OCI-LY7 (cell line): Measurements from ENCODE around the gene ST7L. TPM values are rescaled to one million over a fixed set of nuclear protein-coding genes. Genes with fewer than 3 reads are reported as not detected.

Source experiments
- BruUV-seq: library from RNA; stranded (reverse); fragments of 400-500 nt; replicated peaks from 2 replicates; lab custom pipeline; 2021; lab: Mats Ljungman, UMichigan
- CTCF ChIA-PET: fragments of 300-600 bp; sonication (Branson Sonifier 250); formaldehyde crosslinking; loops from one replicate; lab custom pipeline; 2022; ENCODE audit warnings: antibody characterized with exemption; ENCODE audit not compliant: unreplicated experiment; lab: Charles Lee
- POLR2A ChIA-PET: fragments of 300-600 bp; sonication (Branson Sonifier 250); formaldehyde crosslinking; loops from one replicate; lab custom pipeline; 2022; ENCODE audit warnings: antibody characterized with exemption; lab: Charles Lee
- DNase-seq: peaks from one replicate; pipeline ENCODE4 v3.0.0-alpha.2; 2015; ENCODE audit warnings: low spot score
- H2AFZ ChIP-seq: fragments of 200-600 bp; sonication (generic), shearing (Covaris generic); 2 replicates; pipeline ENCODE4 v1.6.1; 2014; ENCODE audit warnings: mild to moderate bottlenecking, antibody characterized with exemption, low read length, moderate library complexity
- H3K27ac ChIP-seq: fragments of 200-600 bp; sonication (generic); 2 replicates; pipeline ENCODE4 v1.5.1; 2014; ENCODE audit warnings: mixed run types, low read depth, mild to moderate bottlenecking, moderate library complexity, low read length, inconsistent platforms; ENCODE audit not compliant: poor library complexity, severe bottlenecking
- H3K36me3 ChIP-seq: fragments of 200-600 bp; sonication (generic); 2 replicates; pipeline ENCODE4 v1.6.1; 2014; ENCODE audit warnings: mild to moderate bottlenecking, antibody characterized with exemption, low read length, moderate library complexity, mixed read lengths; ENCODE audit not compliant: insufficient read depth
- H3K4me1 ChIP-seq: fragments of 200-600 bp; sonication (generic); 2 replicates; pipeline ENCODE4 v1.5.1; 2014; ENCODE audit warnings: mild to moderate bottlenecking, low read length; ENCODE audit not compliant: insufficient read depth, poor library complexity, severe bottlenecking
- H3K4me2 ChIP-seq: fragments of 200-600 bp; sonication (generic); 2 replicates; pipeline ENCODE4 v1.6.1; 2014; ENCODE audit warnings: mild to moderate bottlenecking, low read length
- H3K4me3 ChIP-seq: fragments of 200-600 bp; sonication (generic); 2 replicates; pipeline ENCODE4 v1.5.1; 2014; ENCODE audit warnings: mild to moderate bottlenecking, low read depth, low read length; ENCODE audit not compliant: poor library complexity, severe bottlenecking
- H3K79me2 ChIP-seq: fragments of 200-600 bp; sonication (generic); 2 replicates; pipeline ENCODE4 v1.6.1; 2016; ENCODE audit warnings: low read depth, mild to moderate bottlenecking, low read length, moderate library complexity, mixed read lengths; ENCODE audit not compliant: insufficient read depth
- H3K9me2 ChIP-seq: fragments of 200-600 bp; sonication (generic); 2 replicates; pipeline ENCODE4 v1.6.1; 2016; ENCODE audit warnings: mild to moderate bottlenecking, low read length, mixed read lengths; ENCODE audit not compliant: insufficient read depth
- H3K9me3 ChIP-seq: fragments of 200-600 bp; sonication (generic); 2 replicates; pipeline ENCODE4 v1.6.1; 2014; ENCODE audit warnings: mild to moderate bottlenecking, mixed run types, low read length, mixed read lengths
- H4K20me1 ChIP-seq: fragments of 200-600 bp; sonication (generic); 2 replicates; pipeline ENCODE4 v1.6.1; 2014; ENCODE audit warnings: mild to moderate bottlenecking, antibody characterized with exemption, low read length, moderate library complexity, mixed read lengths; ENCODE audit not compliant: insufficient read depth
- EZH2phosphoT487 ChIP-seq: fragments of 200-600 bp; sonication (generic); IDR thresholded peaks from 2 replicates; pipeline ENCODE4 v1.6.1; 2018; ENCODE audit warnings: low read depth, borderline replicate concordance, mild to moderate bottlenecking, mixed run types, antibody characterized with exemption, low read length, moderate library complexity, mixed read lengths
- intact Hi-C: fragments of 100-400 bp; cut with micrococcal nuclease; formaldehyde crosslinking; loops from one replicate; pipeline ENCODE4 v1.10.0; 2022; ENCODE audit not compliant: unreplicated experiment
- total RNA-seq, 2 experiments: library from RNA; depleted of rRNA in 1 of 2; stranded (reverse); fragments of >200 nt in 1 of 2; shearing (Covaris generic) in 1 of 2; gene quantifications; 2 replicates each; pipeline ENCODE4 v1.2.3, GENCODE V29; 2014 to 2022
- TF ChIP-seq, protein P1 (sequence below): fragments of 200-600 bp; sonication (generic); conservative IDR thresholded peaks from 2 replicates; pipeline ENCODE4 v1.5.1; 2014; ENCODE audit warnings: mild to moderate bottlenecking, antibody characterized with exemption, low read length, moderate library complexity, mixed read lengths

The ST7L gene
- total RNA-seq, 2 experiments from 2014 or later = 20.2 to 22.8 TPM

DNA sequence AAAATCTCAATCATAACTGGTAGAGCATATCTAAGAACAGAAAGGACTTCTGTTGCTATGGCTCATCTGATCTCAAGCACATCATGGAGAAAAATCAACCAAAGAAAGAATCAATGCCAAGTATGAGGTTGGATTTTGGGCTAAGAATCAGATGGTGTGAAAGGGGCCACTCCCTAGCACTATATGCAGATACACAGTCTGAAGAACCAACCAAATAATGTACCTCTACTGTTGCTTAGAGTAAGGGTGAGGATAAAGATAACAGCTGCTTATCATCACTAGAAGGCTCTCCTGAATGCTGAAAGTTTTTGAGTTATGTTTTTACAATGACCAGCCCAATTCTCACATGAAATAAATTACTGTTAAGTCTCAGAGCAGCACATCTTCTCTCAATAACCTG is 35.6 kb downstream of the ST7L start:
- intact Hi-C loops = no loop called here
- H2AFZ ChIP-seq = no peak overlapping the region
- H3K9me3 ChIP-seq = no peaks in the 10 kb centered on the region
- ChIA-PET POLR2A (no interaction called here), CTCF (no interaction called here)
- no peaks in the 10 kb centered on the region for H3K79me2 ChIP-seq
- no peak overlapping the region for H3K4me2 ChIP-seq
- no peak for DNase-seq
- no peaks in the 10 kb centered on the region for H3K9me2 ChIP-seq
- no peaks in the 10 kb centered on the region for H3K4me1 ChIP-seq
- TF ChIP-seq, protein P1, sequence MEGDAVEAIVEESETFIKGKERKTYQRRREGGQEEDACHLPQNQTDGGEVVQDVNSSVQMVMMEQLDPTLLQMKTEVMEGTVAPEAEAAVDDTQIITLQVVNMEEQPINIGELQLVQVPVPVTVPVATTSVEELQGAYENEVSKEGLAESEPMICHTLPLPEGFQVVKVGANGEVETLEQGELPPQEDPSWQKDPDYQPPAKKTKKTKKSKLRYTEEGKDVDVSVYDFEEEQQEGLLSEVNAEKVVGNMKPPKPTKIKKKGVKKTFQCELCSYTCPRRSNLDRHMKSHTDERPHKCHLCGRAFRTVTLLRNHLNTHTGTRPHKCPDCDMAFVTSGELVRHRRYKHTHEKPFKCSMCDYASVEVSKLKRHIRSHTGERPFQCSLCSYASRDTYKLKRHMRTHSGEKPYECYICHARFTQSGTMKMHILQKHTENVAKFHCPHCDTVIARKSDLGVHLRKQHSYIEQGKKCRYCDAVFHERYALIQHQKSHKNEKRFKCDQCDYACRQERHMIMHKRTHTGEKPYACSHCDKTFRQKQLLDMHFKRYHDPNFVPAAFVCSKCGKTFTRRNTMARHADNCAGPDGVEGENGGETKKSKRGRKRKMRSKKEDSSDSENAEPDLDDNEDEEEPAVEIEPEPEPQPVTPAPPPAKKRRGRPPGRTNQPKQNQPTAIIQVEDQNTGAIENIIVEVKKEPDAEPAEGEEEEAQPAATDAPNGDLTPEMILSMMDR = no peak
- TF ChIP-seq EZH2phosphoT487 = no peak
- no TSS peak for BruUV-seq
- H3K4me3 ChIP-seq = no peak overlapping the region
- H3K36me3 ChIP-seq = no peaks in the 10 kb centered on the region
- H4K20me1 ChIP-seq = no peaks in the 10 kb centered on the region
- no peak overlapping the region for H3K27ac ChIP-seq

DNA sequence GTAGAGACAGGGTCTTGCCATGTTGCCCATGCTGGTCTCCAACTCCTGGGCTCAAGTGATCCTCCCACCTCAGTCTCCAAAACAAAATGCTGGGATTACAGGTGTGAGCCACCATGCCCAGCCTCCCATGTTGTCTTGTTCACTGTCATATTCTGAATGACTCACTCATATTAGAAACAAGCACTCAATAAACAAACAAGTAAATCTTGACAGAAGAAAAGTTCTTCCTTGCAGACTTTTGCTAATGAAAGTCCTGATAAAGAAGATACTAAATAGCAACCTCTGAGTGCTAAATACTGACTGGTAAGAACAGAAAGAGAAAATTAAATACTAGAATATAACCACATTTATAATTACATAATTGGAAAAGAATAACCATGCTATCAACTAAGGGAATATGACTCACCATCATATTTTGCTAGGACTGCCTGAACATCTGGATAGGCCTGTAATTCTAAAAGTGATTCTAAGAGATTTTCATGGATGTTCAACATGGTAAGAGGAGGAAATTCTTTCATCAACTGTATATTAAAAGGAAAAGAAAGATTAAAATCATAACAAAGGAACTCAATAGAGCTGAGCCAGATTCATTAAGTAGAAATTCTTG is 37.3 kb downstream of the ST7L start:
- Histone ChIP-seq H3K4me1 (no peaks in the 10 kb centered on the region), H3K9me2 (no peaks in the 10 kb centered on the region), H4K20me1 (no peaks in the 10 kb centered on the region), H3K79me2 (no peaks in the 10 kb centered on the region), H3K4me2 (no peak overlapping the region), H3K9me3 (no peaks in the 10 kb centered on the region), H3K27ac (no peak overlapping the region), H3K36me3 (no peaks in the 10 kb centered on the region), H2AFZ (no peak overlapping the region), H3K4me3 (no peak overlapping the region)
- ChIA-PET POLR2A (interaction anchor here (0.7 kb wide), 1 partner anchor 163 kb away, joined by 3 read pairs; no protein-coding TSS in a partner anchor), CTCF (no interaction called here)
- no peak for DNase-seq
- intact Hi-C loops = no loop called here
- no TSS peak for BruUV-seq
- TF ChIP-seq, protein P1 = no peak
- TF ChIP-seq EZH2phosphoT487 = no peak

DNA sequence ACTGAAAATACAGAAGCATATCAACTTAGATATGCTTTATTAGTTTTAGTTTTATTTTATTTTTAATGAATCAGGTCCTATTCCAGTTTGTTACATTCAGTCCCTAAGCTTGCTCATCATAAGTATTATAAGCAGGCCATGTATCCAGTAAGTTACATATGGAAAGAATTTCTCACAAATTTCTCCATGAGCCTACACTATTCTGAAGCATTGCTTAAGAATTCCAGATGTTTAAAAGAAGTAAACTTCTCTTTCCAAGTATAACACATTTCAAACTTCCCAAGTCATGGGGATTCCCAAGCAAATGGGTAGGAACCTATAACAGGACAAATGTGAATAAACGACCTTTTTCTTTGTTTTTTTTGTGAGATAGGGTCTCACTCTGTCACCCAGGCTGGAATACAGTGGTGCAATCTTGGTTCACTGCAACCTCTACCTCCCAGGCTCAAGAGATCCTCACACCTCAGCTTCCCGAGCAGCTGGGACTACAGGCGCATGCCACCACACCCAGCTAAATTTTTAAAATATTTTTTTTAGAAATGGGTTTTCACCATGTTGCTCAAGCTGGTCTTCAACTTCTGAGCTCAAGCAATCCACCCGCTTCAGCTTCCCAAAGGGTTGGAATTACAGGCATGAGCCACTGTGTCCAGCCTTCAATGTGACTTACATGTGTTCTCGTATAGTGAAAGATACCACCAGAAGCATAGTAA is 39.0 kb downstream of the ST7L start:
- no peak overlapping the region for H3K4me2 ChIP-seq
- no peaks in the 10 kb centered on the region for H4K20me1 ChIP-seq
- intact Hi-C loops = no loop called here
- H3K36me3 ChIP-seq = peaks cover 5% of the 10 kb centered on the region; the same call in 1 of the 2 replicates
- no peaks in the 10 kb centered on the region for H3K9me3 ChIP-seq
- H3K4me3 ChIP-seq = no peak overlapping the region
- BruUV-seq = no TSS peak
- H2AFZ ChIP-seq = no peak overlapping the region
- ChIA-PET CTCF (no interaction called here), POLR2A (no interaction called here)
- H3K4me1 ChIP-seq = no peaks in the 10 kb centered on the region
- H3K79me2 ChIP-seq = no peaks in the 10 kb centered on the region
- H3K27ac ChIP-seq = no peak overlapping the region
- no peaks in the 10 kb centered on the region for H3K9me2 ChIP-seq
- TF ChIP-seq, protein P1 = no peak
- TF ChIP-seq EZH2phosphoT487 = no peak
- no peak for DNase-seq
